Activated CD4-positive, alpha-beta T cell treated with anti-CD3 and anti-CD28 coated beads, Interleukin-2, amount 50 U/mL, for 16 hours (primary cell): ENCODE measurements around the gene KANSL1.
A peak's percentile ranks its signal among the peaks of the same experiment; 100 is the strongest.
"Not testable (repeated sequence)": the region's sequence is repeated elsewhere in the genome, so short reads cannot be mapped to it uniquely, and the experiment has no call there.

Experiments
- DNase-seq: peaks from one replicate; pipeline ENCODE4 v3.0.0-alpha.2; 2020

KANSL1 gene

DNA sequence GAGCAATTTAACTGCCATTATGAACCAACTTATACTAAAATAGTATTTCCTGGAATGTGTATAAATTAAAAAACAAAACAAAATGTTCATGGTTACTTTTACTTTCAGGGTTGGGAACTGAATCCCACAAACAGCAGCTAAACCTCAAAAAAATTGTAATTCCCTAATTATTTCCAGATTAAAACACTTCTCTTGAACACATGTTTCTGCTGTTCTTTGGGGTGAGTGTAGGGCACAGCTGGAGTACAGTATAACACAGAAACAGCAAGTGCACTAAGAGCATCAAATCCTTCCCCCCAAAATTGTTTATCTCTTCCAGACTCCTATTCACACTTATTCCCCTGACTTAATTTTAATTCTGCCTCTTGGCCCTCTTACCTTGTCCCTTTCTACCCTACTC lies 56.4 kb downstream of the KANSL1 start:
- no peak for DNase-seq

GRCh38 chr17:46135879-46136563 lies 57.2 kb downstream of the KANSL1 start:
- DNase-seq: no peak

GRCh38 chr17:46135126-46135812 lies 58.0 kb downstream of the KANSL1 start:
- no peak for DNase-seq

- no peak for DNase-seq
Observed at GRCh38 chr17:46129302-46129701, 63.9 kb downstream of the KANSL1 start.

- no peak for DNase-seq
Observed at GRCh38 chr17:46128453-46128852, 64.8 kb downstream of the KANSL1 start.

DNA sequence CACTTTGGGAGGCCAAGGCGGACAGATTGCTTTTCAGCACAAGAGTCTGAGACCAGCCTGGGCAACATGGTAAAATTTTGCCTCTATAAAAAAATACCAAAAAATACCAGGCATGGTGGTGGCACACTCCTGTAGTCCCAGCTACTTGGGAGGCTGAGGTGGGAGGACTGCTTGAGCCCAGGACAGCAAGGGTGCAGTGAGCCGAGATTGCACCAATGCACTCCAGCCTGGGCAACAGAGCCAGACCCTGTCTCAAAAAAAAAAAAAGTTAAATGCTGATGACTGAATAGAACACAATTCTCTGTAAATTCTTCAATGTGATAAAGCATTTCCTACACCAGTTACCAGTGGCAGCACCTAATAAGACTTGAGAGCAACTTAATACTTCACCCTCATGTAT lies 65.7 kb downstream of the KANSL1 start:
- no peak for DNase-seq

- no peak for DNase-seq
Observed at GRCh38 chr17:46126840-46127239, 66.4 kb downstream of the KANSL1 start.

- no peak for DNase-seq
Observed at GRCh38 chr17:46125831-46126230, 67.4 kb downstream of the KANSL1 start.

GRCh38 chr17:46124695-46125592 lies 68.3 kb downstream of the KANSL1 start:
- DNase-seq: no peak

DNA sequence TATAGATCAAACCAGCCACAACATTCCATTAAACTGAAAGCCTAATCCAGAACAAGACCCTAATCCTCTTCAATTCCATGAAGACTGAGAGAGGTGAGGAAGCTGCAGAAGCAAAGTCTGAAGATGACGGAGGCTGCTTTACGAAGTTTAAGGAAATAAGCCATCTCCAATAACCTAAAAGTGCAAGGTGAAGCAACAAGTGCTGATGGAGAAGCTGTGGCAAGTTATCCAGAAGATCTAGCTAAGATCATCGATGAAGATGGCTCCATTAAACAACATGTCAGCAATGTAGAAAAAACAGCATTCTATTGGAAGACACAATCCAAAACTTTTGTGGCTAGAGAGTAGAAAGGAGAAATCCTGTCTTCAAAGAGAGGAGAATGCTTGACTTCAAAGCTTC lies 69.6 kb downstream of the KANSL1 start:
- DNase-seq: no peak

DNA sequence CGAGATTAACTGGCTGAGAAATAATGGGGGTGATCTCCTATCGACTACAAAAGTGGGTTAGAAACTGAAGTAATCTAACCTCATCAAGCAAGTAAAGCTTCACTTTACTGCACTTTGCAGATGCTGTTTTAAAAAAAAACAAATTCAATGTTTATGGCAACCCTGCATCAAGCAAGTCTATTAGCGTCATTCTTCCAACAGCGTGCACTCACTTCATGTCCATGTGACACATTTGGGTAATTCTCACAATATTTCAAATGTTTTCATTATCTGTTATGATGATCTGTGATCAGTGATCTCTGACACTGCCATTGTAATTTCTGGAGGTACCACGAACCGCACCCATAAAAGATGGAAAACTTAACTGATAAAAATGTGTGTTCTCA lies 70.8 kb downstream of the KANSL1 start:
- DNase-seq: peak; percentile 37

- peak; percentile 35 for DNase-seq
Observed at GRCh38 chr17:46121841-46122485, 71.3 kb downstream of the KANSL1 start.

GRCh38 chr17:46121165-46121764 lies 72.0 kb downstream of the KANSL1 start:
- no peak for DNase-seq

DNA sequence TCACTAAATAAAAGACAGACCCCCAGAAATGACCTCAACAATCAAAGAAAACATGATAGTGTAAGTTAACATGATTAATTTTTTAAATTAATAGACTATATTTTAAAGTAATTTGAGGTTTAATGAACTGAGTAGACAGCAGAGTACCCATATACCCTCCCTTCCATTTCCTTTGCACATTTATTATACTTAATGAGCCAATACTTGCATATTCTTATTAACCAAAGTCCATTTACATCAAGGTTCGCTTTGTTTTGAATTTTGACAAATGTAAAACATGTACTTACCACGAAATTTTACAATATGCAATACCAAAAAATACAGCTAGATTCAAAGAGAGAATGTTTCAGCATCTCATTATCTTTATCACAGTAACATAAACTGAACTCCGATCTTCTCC lies 72.7 kb downstream of the KANSL1 start:
- no peak for DNase-seq

- no peak for DNase-seq
Observed at GRCh38 chr17:46120078-46120477, 73.2 kb downstream of the KANSL1 start.

- DNase-seq: no peak
Observed at GRCh38 chr17:46118964-46119363, 74.3 kb downstream of the KANSL1 start.

GRCh38 chr17:46117850-46118696 lies 75.2 kb downstream of the KANSL1 start:
- DNase-seq: no peak

DNA sequence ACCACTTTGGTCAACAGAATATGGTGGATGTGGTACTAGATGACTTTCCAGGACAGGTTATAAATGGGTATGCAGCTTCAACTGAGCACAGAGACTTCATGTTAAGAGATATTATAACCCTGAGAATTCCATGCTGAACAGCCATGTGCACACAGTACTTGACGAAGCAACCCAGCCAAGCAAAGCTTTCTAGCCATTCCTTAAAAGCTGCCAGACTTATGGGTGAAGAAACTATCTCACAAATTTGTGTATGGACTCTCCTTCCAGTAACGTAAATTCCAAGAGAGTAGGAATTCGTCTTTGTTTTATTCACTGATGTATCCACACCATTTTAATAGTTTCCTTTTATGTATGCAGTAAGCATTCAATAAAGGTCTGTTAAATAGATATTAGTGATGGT lies 76.1 kb downstream of the KANSL1 start:
- DNase-seq: no peak

DNA sequence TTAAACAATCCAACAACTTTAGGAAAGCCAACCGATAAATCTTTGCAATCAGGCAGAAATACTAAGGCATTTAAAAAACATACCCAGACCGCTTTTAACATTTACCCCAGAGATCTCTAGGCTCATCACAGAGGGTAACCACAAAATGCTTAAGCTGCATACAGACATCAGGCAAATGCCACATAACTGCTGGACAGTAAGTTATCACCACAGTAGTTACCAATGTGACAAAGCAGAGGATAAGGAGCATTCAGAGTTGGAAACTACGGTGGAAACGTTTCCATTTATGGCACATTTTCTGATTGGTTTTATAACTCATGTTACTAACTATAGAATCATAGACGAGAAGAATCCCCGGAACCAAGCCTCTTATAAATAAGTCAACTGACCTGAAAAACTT lies 77.5 kb downstream of the KANSL1 start:
- DNase-seq: no peak

GRCh38 chr17:46111236-46111635 lies 82.0 kb downstream of the KANSL1 start:
- DNase-seq: not testable (repeated sequence)

GRCh38 chr17:46110219-46110618 lies 83.0 kb downstream of the KANSL1 start:
- DNase-seq: no peak
